Panc1 (cell line): ENCODE measurements around the gene PCDHGA6.

ENCODE experiments used
- TCF7L2 ChIP-seq: IDR thresholded peaks from 2 replicates; pipeline ENCODE4 v1.6.1; 2011; ENCODE audit warnings: mild to moderate bottlenecking, low read depth, low read length, inconsistent platforms
- TF ChIP-seq, protein P1 (sequence below): fragments of 450-650 bp; IDR thresholded peaks from 2 replicates; pipeline ENCODE4 v1.5.1; 2017; ENCODE audit warnings: mild to moderate bottlenecking

DNA sequence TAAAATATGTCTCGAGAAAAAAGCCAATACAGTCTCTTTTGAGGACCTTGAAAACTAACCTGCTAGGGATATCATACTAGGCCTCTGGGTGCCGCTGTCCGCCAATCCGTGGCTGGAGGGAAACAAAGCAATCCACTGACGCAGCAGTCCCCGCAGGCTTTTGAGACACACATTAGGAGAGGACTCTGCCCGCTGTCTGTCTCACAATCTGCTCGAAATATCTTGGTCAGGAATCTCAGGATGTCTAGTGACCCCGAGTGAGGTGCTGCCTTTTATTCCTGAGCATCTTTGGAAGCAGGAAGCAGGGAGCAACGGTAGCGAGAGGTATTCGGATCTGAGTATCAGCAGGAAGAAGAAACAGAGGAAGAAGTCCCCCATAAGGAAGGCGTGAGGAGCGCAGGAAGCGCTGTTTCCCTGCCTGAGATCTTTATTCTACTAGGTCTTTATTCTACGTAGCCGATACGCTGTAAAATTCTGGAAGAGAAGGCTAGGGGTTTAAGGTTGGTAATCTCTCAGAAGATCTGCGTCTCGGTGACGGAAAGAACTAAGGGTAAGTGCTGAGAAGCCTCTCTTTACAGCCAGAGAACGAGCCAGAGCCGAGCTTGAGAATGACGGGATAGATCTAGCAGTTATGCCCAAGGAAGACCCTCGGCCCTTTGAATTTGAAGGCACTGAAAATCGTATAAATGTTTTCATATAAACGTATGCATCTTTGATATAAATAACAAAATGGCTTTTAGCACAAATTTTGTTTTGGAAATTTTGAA is 47.4 kb upstream of the PCDHGA6 start:
- TF ChIP-seq, protein P1, sequence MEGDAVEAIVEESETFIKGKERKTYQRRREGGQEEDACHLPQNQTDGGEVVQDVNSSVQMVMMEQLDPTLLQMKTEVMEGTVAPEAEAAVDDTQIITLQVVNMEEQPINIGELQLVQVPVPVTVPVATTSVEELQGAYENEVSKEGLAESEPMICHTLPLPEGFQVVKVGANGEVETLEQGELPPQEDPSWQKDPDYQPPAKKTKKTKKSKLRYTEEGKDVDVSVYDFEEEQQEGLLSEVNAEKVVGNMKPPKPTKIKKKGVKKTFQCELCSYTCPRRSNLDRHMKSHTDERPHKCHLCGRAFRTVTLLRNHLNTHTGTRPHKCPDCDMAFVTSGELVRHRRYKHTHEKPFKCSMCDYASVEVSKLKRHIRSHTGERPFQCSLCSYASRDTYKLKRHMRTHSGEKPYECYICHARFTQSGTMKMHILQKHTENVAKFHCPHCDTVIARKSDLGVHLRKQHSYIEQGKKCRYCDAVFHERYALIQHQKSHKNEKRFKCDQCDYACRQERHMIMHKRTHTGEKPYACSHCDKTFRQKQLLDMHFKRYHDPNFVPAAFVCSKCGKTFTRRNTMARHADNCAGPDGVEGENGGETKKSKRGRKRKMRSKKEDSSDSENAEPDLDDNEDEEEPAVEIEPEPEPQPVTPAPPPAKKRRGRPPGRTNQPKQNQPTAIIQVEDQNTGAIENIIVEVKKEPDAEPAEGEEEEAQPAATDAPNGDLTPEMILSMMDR: peak; percentile 82
- TF ChIP-seq TCF7L2: no peak
